ENCODE measurements around the gene DST.

The DST gene

DNA sequence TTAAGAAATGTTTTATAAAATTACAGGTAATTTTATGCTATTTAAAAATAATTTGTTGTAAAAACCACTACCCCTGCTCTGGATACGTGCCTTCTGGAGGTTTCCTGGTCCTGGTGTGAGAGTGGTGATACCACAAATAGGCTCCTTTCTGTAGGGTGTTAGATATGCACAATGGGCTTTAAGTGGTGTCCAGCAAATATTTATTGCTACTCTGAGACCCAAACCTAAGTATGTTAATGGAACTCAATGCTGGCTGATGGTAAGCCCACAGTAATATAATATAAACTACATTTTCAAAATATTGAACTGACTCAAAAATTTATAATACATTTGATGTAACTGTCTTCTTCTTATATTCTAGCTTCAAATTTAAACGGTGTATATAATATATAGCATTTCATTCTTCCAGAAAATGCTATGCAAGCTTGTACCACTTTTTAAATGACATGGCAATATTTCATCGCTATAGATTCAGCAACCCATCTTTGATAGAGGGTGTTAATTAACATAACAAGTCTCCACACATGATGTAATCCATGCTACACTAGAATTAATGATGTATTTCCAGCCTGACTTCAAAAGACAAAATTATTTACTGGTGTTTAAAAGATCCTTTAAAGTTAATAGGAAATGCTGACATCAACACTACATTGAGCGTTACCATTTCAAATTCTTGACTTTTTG lies 161.9 kb downstream of the DST start:
- H3K36me3 ChIP-seq (ENCODE audit: control insufficient read depth, insufficient read depth, low read length), result no peaks in the 10 kb centered on the region
- no peak overlapping the region for H3K4me2 ChIP-seq (ENCODE audit: low read length)
- H3K4me3 ChIP-seq (ENCODE audit: low read depth, low read length), result no peak overlapping the region
- H3K27ac ChIP-seq, result no peak overlapping the region
- no peaks in the 10 kb centered on the region for H3K27me3 ChIP-seq (ENCODE audit: control insufficient read depth, insufficient read depth, low read length)
- H2AFZ ChIP-seq, result no peak overlapping the region
- peaks cover 6% of the 10 kb centered on the region for H3K4me1 ChIP-seq
- H3K9ac ChIP-seq, result no peak overlapping the region
- TF ChIP-seq, protein P1, sequence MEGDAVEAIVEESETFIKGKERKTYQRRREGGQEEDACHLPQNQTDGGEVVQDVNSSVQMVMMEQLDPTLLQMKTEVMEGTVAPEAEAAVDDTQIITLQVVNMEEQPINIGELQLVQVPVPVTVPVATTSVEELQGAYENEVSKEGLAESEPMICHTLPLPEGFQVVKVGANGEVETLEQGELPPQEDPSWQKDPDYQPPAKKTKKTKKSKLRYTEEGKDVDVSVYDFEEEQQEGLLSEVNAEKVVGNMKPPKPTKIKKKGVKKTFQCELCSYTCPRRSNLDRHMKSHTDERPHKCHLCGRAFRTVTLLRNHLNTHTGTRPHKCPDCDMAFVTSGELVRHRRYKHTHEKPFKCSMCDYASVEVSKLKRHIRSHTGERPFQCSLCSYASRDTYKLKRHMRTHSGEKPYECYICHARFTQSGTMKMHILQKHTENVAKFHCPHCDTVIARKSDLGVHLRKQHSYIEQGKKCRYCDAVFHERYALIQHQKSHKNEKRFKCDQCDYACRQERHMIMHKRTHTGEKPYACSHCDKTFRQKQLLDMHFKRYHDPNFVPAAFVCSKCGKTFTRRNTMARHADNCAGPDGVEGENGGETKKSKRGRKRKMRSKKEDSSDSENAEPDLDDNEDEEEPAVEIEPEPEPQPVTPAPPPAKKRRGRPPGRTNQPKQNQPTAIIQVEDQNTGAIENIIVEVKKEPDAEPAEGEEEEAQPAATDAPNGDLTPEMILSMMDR (IDR thresholded peaks at IDR 0.05), result no peak
- H3K9me3 ChIP-seq (ENCODE audit: control insufficient read depth, low read length), result no peaks in the 10 kb centered on the region
- no peaks in the 10 kb centered on the region for H3K79me2 ChIP-seq

DNA sequence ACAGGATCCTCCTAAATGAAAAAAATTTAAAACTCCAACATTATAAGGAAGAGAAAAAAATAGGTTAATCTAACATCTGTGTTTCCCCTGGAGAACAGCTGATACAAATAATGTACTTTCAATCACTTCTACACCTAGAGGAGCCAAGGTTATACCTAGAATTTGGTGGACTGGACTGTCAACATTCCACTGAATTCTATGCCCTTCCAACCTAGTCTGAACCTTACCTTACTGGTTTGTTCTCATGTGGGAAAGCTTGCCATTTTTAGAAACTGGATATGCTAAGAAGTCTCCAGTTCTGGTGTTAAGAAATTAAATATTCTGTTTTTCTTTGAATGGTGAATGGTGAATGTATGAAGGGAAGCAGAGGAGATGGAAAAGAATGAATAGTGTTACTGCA lies 162.4 kb downstream of the DST start:
- Histone ChIP-seq H3K4me1 (peaks cover 10% of the 10 kb centered on the region), H3K79me2 (no peaks in the 10 kb centered on the region), H3K9ac (no peak overlapping the region), H3K9me3 (ENCODE audit: control insufficient read depth, low read length) (no peaks in the 10 kb centered on the region), H3K27me3 (ENCODE audit: control insufficient read depth, insufficient read depth, low read length) (no peaks in the 10 kb centered on the region), H3K4me3 (ENCODE audit: low read depth, low read length) (no peak overlapping the region), H2AFZ (no peak overlapping the region), H3K36me3 (ENCODE audit: control insufficient read depth, insufficient read depth, low read length) (no peaks in the 10 kb centered on the region), H3K4me2 (ENCODE audit: low read length) (no peak overlapping the region), H3K27ac (no peak overlapping the region)
- TF ChIP-seq, protein P1 (IDR thresholded peaks at IDR 0.05), result no peak

DNA sequence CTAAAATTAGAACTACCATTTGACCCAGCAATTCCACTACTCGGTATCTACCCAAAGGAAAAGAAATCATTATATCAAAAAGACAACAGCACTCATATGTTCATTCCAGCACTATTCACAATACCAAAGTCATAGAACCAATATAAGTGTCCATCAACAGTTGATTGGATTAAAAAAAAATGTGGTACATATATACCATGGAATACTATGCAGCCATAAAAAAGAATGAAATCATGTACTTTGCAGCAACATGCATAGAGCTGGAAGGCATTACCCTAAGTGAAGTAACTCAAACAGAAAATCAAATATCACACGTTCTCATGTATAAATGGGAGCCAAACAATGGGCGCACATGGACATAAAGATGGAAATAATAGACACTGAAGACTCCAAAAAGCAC lies 163.3 kb downstream of the DST start:
- Histone ChIP-seq H2AFZ (no peak overlapping the region), H3K36me3 (ENCODE audit: control insufficient read depth, insufficient read depth, low read length) (no peaks in the 10 kb centered on the region), H3K4me1 (peaks cover 10% of the 10 kb centered on the region), H3K4me2 (ENCODE audit: low read length) (no peak overlapping the region), H3K9ac (no peak overlapping the region), H3K79me2 (no peaks in the 10 kb centered on the region), H3K27ac (no peak overlapping the region), H3K4me3 (ENCODE audit: low read depth, low read length) (no peak overlapping the region), H3K27me3 (ENCODE audit: control insufficient read depth, insufficient read depth, low read length) (no peaks in the 10 kb centered on the region), H3K9me3 (ENCODE audit: control insufficient read depth, low read length) (no peaks in the 10 kb centered on the region)
- TF ChIP-seq, protein P1 (IDR thresholded peaks at IDR 0.05), result no peak

DNA sequence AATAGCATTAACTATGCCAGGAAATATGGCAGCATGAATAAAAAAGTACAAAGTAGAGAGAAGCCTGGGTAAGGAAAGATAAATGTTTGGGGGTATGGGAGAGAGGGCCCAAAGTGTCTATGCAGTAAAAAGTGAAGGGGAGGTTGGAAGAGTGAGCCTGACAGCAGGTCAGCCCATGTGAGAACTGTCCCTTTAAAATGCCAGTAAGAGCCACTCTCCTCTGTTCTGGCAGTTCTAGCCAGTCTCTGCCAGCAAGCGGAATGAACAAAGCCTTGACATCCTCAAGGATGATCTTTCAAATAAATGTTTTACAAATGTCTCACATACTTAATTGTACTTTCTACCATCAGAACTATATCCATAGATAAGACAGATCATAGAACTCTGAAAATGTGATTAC lies 164.5 kb downstream of the DST start:
- H3K4me1 ChIP-seq, result peaks cover 10% of the 10 kb centered on the region
- H3K27me3 ChIP-seq (ENCODE audit: control insufficient read depth, insufficient read depth, low read length), result no peaks in the 10 kb centered on the region
- TF ChIP-seq, protein P1 (IDR thresholded peaks at IDR 0.05), result no peak
- H3K79me2 ChIP-seq, result no peaks in the 10 kb centered on the region
- H3K9ac ChIP-seq, result no peak overlapping the region
- no peak overlapping the region for H3K4me2 ChIP-seq (ENCODE audit: low read length)
- H3K9me3 ChIP-seq (ENCODE audit: control insufficient read depth, low read length), result no peaks in the 10 kb centered on the region
- no peak overlapping the region for H3K4me3 ChIP-seq (ENCODE audit: low read depth, low read length)
- H3K27ac ChIP-seq, result no peak overlapping the region
- H2AFZ ChIP-seq, result no peak overlapping the region
- H3K36me3 ChIP-seq (ENCODE audit: control insufficient read depth, insufficient read depth, low read length), result no peaks in the 10 kb centered on the region

DNA sequence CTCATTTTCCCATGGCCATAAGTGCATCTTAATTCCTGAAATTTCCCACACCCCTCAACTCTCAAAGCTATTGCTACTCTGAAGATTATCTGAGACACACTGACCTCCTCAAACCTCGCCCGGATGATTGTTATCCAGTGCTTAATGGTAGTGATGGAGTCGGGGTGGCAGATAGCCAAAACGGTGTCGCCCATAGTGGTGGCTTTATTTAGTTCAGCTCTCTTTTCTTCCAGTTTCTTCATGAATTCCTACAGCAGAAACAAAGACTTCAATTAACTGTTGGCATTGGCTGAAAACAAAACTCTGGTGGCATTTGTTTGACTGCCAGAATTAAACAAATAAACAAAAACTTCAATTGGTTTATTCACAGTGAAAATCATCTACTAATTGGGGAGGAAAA lies 165.4 kb downstream of the DST start:
- Histone ChIP-seq H3K27me3 (ENCODE audit: control insufficient read depth, insufficient read depth, low read length) (no peaks in the 10 kb centered on the region), H3K4me1 (peaks cover 10% of the 10 kb centered on the region), H3K4me3 (ENCODE audit: low read depth, low read length) (no peak overlapping the region), H2AFZ (no peak overlapping the region), H3K9ac (no peak overlapping the region), H3K4me2 (ENCODE audit: low read length) (no peak overlapping the region), H3K79me2 (no peaks in the 10 kb centered on the region), H3K9me3 (ENCODE audit: control insufficient read depth, low read length) (no peaks in the 10 kb centered on the region), H3K36me3 (ENCODE audit: control insufficient read depth, insufficient read depth, low read length) (no peaks in the 10 kb centered on the region), H3K27ac (no peak overlapping the region)
- TF ChIP-seq, protein P1 (IDR thresholded peaks at IDR 0.05), result no peak

All from parathyroid adenoma (tissue), 2 donors.